Endodermal cell (in vitro differentiated cells): ENCODE data around the gene CLHC1. TPM values are rescaled to one million over a fixed set of nuclear protein-coding genes. Genes with fewer than 3 reads are reported as not detected.

Experiments used
- DNase-seq: peaks from one replicate; pipeline ENCODE4 v3.0.0-alpha.2; 2017
- H3K27ac ChIP-seq: 2 replicates; pipeline ENCODE4 v1.5.1; 2013; ENCODE audit warnings: mild to moderate bottlenecking, low read depth, low read length, moderate library complexity
- H3K27me3 ChIP-seq: 2 replicates; pipeline ENCODE4 v1.6.1; 2013; ENCODE audit warnings: mild to moderate bottlenecking, low read length, moderate library complexity; ENCODE audit not compliant: insufficient read depth, control insufficient read depth, poor library complexity, severe bottlenecking
- H3K36me3 ChIP-seq: 2 replicates; pipeline ENCODE4 v1.7.0; 2013; ENCODE audit warnings: mild to moderate bottlenecking, low read length, moderate library complexity; ENCODE audit not compliant: control insufficient read depth, insufficient read depth
- H3K4me1 ChIP-seq: one replicate; pipeline ENCODE4 v1.7.0; 2013; ENCODE audit warnings: low read length; ENCODE audit not compliant: control insufficient read depth, insufficient read depth
- H3K4me3 ChIP-seq: 2 replicates; pipeline ENCODE4 v1.5.1; 2013; ENCODE audit warnings: mild to moderate bottlenecking, low read length, moderate library complexity
- H3K9ac ChIP-seq: 2 replicates; pipeline ENCODE4 v1.6.1; 2013; ENCODE audit warnings: mild to moderate bottlenecking, low read length, moderate library complexity; ENCODE audit not compliant: poor library complexity, severe bottlenecking; ENCODE audit errors: extremely low read depth
- H3K9me3 ChIP-seq: 2 replicates; pipeline ENCODE4 v1.6.1; 2013; ENCODE audit warnings: mild to moderate bottlenecking, low read length, moderate library complexity; ENCODE audit not compliant: control insufficient read depth
- H3K27ac Mint-ChIP-seq: 2 replicates; pipeline ENCODE4 v1.8.0; 2020; ENCODE audit warnings: mixed read lengths
- H3K27me3 Mint-ChIP-seq: 2 replicates; pipeline ENCODE4 v1.8.0; 2021; ENCODE audit warnings: mild to moderate bottlenecking, mixed read lengths; ENCODE audit not compliant: insufficient read depth
- H3K36me3 Mint-ChIP-seq: 2 replicates; pipeline ENCODE4 v1.8.0; 2020; ENCODE audit warnings: low read depth, mixed read lengths
- H3K4me1 Mint-ChIP-seq: 2 replicates; pipeline ENCODE4 v1.8.0; 2020; ENCODE audit warnings: mixed read lengths
- H3K4me3 Mint-ChIP-seq: 2 replicates; pipeline ENCODE4 v1.8.0; 2020; ENCODE audit warnings: mild to moderate bottlenecking, moderate library complexity, mixed read lengths
- H3K9me3 Mint-ChIP-seq: 2 replicates; pipeline ENCODE4 v1.8.0; 2020; ENCODE audit warnings: mild to moderate bottlenecking, mixed read lengths
- WGBS, 2 experiments: methylation state at CpG; one replicate each; pipeline versions ENCODE4 v1.1.5 to v1.1.7; 2013; ENCODE audit warnings: missing lambda C conversion rate in 2 of 2, mixed read lengths in 1 of 2; ENCODE audit not compliant: insufficient coverage in 1 of 2, insufficient read length in 1 of 2; 5-methylcytosine and 5-hydroxymethylcytosine counted together
- total RNA-seq, 2 donors: library from RNA; stranded (reverse); fragmentation: NEBNext Ultra II Directional in 1 of 2; extraction: Animal tissue kit (Norgen Biotek cat#: 25700) in 1 of 2; gene quantifications; 2 replicates in 1 of 2; 3 replicates in 1 of 2; pipeline ENCODE4 v1.2.1, GENCODE V29; 2021
- TF ChIP-seq, protein P1 (sequence below): fragments of 200-600 bp; sonication (generic); conservative IDR thresholded peaks from 2 replicates; pipeline ENCODE4 v1.5.0; 2021; ENCODE audit warnings: antibody characterized with exemption, mild to moderate bottlenecking

Gene CLHC1
- total RNA-seq, 2 donors from 2014 or later: 15.4 to 17.9 TPM

DNA sequence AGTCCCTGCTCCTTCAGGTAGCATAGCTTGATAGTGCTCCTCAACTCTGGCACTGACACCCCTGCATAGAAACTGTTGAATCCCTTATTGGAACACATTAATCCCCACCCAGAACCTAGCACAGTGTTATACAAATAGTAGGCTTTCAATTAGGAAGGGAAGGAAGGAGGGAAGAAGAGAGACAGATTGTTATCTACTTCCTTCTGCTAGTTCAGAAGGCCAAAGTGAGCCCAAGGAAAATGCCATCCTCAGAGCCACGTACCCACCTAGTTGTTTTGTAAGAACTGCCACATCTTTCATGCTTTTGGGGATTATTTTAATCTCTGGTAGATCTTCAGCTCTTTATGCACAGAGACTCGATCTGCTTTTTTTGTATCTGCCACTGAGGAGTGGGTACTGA is 75.1 kb downstream of the CLHC1 start:
- 92 to 97% methylated on average over 2 of the region's 2 CpGs for WGBS, 2 experiments
- peaks cover 4% of the 10 kb centered on the region for H3K27me3 ChIP-seq
- H3K36me3 ChIP-seq: no peaks in the 10 kb centered on the region
- no peak overlapping the region for H3K9ac ChIP-seq
- TF ChIP-seq, protein P1, sequence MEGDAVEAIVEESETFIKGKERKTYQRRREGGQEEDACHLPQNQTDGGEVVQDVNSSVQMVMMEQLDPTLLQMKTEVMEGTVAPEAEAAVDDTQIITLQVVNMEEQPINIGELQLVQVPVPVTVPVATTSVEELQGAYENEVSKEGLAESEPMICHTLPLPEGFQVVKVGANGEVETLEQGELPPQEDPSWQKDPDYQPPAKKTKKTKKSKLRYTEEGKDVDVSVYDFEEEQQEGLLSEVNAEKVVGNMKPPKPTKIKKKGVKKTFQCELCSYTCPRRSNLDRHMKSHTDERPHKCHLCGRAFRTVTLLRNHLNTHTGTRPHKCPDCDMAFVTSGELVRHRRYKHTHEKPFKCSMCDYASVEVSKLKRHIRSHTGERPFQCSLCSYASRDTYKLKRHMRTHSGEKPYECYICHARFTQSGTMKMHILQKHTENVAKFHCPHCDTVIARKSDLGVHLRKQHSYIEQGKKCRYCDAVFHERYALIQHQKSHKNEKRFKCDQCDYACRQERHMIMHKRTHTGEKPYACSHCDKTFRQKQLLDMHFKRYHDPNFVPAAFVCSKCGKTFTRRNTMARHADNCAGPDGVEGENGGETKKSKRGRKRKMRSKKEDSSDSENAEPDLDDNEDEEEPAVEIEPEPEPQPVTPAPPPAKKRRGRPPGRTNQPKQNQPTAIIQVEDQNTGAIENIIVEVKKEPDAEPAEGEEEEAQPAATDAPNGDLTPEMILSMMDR: no peak
- H3K4me3 ChIP-seq: no peak overlapping the region
- H3K4me1 ChIP-seq: peaks cover 15% of the 10 kb centered on the region
- H3K9me3 ChIP-seq: no peaks in the 10 kb centered on the region
- Mint-ChIP-seq H3K4me3 (no peak overlapping the region), H3K27me3 (peaks cover 12% of the 10 kb centered on the region), H3K4me1 (peaks cover 44% of the 10 kb centered on the region), H3K9me3 (no peaks in the 10 kb centered on the region), H3K36me3 (no peaks in the 10 kb centered on the region), H3K27ac (peak overlapping the region; percentile 45)
- no peak for DNase-seq
- no peak overlapping the region for H3K27ac ChIP-seq

DNA sequence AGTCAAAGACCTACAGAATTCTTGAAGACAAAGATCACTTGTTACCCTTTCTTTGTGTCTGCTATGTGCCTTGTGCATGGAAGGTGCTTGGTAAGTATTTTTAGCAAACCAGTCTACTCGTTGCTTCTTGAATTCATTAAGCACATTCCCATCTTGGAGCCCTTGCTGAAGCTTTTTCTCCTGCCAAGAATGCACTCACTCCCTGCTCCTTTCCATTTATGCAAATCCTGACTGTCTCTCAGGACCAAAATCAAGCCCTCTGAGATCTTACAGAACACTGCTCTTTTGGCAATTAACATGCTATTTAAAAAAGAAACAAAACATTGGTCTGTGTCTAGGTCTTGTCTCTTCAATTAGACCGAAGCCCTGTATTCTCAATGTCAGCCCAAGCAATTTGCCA is 75.8 kb downstream of the CLHC1 start:
- H3K36me3 ChIP-seq: no peaks in the 10 kb centered on the region
- WGBS, 2 experiments: 58 to 64% methylated on average over 2 of the region's 2 CpGs
- peaks cover 15% of the 10 kb centered on the region for H3K4me1 ChIP-seq
- Mint-ChIP-seq H3K4me3 (no peak overlapping the region), H3K27me3 (peaks cover 16% of the 10 kb centered on the region), H3K9me3 (no peaks in the 10 kb centered on the region), H3K36me3 (no peaks in the 10 kb centered on the region), H3K4me1 (peaks cover 38% of the 10 kb centered on the region), H3K27ac (peak overlapping the region; percentile 23)
- no peak overlapping the region for H3K4me3 ChIP-seq
- no peak overlapping the region for H3K9ac ChIP-seq
- H3K27ac ChIP-seq: no peak overlapping the region
- TF ChIP-seq, protein P1: no peak
- no peak for DNase-seq
- H3K9me3 ChIP-seq: no peaks in the 10 kb centered on the region
- peaks cover 9% of the 10 kb centered on the region for H3K27me3 ChIP-seq

DNA sequence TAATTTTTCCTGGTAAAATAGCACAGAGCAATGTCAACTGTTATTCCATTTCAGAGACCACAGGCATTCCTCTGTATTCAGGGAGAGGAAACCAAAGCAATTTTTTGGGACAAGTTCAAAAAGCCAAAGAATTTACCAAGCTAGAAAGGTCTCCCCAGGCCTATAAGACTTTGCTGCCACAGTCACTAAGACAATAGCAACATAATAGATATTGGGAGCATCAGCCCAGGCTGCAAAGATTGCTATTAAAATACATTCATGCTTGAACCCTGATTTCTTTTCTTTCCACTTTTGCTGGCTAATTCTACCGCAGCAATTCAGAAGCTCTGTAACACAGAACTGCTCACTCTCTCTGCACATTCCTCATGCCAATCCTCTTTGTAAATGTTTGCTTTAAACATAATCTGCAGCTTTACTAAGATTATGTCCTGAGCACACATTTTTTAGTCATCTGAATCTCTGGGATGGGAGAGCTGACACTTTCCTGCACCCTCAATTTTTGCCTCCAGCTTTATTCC is 76.3 kb downstream of the CLHC1 start:
- H3K27me3 Mint-ChIP-seq: peaks cover 17% of the 10 kb centered on the region
- H3K9ac ChIP-seq: no peak overlapping the region
- peaks cover 38% of the 10 kb centered on the region for H3K4me1 Mint-ChIP-seq
- WGBS, 2 experiments: 93 to 100% methylated on average over 1 of the region's 1 CpG
- TF ChIP-seq, protein P1: no peak
- no peak overlapping the region for H3K4me3 Mint-ChIP-seq
- no peaks in the 10 kb centered on the region for H3K9me3 ChIP-seq
- no peaks in the 10 kb centered on the region for H3K36me3 Mint-ChIP-seq
- no peaks in the 10 kb centered on the region for H3K36me3 ChIP-seq
- peaks cover 9% of the 10 kb centered on the region for H3K27me3 ChIP-seq
- H3K9me3 Mint-ChIP-seq: no peaks in the 10 kb centered on the region
- H3K27ac Mint-ChIP-seq: no peak overlapping the region
- H3K27ac ChIP-seq: no peak overlapping the region
- H3K4me1 ChIP-seq: peaks cover 15% of the 10 kb centered on the region
- DNase-seq: no peak
- H3K4me3 ChIP-seq: no peak overlapping the region
